SHP77 treated with DMSO at 0.1 percent for 48 hours (cell line): ENCODE data around the gene HUS1.

Experiments
- DNase-seq: peaks from one replicate; lab custom pipeline; 2025; lab: John Stamatoyannopoulos, UW

The HUS1 gene

DNA sequence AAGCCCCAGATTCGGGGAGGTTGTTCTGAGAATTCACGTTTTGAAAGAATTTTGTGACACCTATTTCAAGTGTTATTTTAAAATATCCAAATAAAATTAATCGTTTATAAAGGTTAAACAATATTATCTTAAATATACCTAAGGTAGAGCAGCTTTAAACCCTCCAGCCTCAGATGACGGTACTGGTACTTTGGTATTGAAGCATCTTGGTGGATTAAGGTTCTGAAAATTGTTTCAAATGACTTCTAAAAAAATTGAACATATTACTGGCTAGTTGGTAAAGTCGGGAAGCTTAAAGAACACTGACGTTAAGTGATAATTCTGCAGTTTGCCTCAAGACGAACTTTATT is 392 bp upstream of the HUS1 start:
- no peak for DNase-seq

DNA sequence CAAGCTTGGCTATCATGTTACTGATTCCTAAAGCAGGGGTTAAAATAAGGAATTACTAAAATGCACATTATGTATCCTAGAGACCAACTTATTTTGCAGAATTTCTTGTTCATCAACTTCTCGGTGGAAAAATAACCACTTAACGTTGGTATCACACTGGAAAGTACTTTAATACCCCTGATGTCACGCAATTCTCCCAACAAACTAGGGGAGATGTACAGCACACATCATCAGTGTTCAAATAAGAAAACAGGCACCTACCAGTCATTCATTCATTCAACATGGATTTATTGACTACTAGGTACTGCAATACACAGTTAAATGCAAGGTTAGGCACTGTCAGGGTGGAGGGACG is 648 bp downstream of the HUS1 start:
- no peak for DNase-seq

DNA sequence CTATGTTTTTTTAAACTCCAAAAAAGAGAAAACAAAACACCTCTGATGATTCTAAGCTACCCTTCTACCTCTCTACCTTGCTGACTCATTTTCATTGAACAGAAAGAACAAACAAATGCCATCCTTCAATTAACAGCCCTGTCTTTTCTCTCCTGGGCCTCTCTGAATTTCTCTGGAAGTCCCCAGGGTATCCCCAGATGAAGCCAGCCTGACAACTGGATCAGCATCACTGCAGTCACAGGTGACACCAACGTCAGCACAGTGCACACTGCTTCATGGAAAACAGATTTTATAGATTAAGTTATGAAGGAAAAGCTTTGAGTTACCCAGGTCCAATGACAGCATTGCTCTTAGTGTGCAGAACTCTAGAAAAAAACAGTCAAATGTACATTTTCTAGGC is 5.7 kb downstream of the HUS1 start:
- DNase-seq: no peak

DNA sequence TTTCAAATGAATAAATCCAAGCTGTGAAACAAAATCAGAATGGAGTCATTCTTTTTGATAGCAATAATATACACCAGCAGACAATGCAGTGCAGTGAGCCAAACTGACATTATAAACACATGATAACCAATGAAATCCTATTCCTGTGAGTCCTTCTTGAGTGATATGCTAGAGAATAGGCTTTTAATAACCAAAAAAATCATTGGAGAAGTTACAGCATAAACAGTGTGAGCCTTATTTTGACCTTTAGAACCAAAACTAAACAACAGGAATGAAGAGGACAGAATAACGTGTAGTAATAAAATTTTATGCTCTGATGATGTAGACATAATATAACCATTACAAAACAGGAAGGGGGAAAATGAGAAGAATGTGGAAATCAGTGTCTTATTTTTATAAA is 8.7 kb downstream of the HUS1 start:
- no peak for DNase-seq

DNA sequence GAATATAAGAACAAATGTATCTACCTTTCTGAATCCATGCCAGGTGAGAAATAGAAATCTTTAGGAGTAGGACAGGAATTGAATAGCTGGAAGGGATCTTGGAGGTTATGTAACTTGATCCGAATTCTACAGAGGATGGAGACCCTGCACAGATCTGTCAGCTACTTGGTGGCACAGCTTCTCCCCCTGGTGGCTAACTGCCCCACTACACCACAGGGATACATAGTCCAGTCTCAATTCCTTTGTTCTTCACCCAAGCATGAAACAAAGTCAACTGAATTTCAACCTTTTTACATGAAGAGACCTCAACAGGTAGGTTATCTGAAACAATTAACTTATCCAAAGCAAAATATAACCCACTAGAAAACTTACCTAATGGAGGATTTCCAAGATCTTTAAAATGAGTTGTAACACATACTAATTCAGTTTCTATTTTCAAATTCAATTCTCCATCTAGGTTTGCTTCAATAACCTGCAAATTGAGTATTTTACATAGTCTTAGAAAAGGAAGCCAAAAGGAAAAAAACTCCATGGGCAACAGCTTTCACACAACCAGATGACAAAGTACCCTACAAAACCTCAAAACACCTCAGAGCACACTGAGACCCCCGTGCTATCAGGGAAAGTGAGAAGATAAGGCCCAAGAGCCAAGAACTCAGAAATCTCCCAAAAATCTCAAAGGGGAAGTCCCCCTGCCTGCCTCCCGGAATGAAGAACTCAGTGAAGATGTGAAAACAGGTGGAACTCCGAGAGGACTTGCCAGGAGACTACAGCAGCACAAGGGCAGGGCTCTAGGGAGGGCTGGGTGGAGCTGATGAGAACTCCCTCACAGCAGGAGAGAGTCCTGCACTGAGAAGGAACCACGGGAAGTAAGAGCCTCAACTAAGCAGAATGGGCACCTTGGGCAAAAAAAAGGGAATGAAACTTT is 10.3 kb downstream of the HUS1 start:
- no peak for DNase-seq

DNA sequence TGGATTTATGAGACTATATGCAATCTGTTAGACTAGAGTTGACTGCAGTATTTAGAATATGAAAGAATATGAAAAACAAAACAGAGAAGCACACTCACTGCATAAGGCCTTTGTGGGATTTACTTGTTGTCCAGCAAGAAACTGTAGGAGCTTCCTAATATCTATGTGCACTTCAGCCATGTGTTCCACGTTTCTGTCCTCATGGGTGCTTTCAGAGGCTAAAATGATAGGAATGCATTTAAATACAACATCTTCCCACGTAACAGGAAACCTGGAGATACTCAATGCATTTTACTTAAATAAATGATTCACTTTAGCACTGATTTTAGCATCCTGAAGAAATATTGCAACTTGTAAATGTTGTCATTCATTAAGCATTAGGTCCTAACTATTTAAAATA is 11.7 kb downstream of the HUS1 start:
- DNase-seq: no peak

GRCh38 chr7:47967123-47967522 is 12.3 kb downstream of the HUS1 start:
- DNase-seq: no peak

DNA sequence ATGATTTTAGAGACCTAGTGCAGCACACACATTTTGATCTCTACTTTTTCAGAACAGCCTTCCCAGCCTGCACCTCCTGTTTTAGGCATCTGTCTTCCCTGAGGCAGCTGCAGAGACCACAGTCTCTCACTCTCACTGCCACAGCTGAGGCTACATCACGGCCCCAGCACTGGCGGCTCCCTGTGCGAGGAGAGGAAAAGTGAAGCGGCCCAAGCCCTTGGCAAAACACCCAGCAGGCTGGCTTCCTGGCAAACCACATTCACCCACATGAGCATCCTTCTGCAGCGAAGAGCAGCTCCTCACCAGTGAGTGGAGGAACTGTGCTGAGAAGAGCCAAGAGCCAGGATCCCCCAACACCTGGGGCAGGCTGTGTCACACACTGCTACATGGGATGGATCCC is 14.0 kb downstream of the HUS1 start:
- DNase-seq: no peak

- no peak for DNase-seq
These were observed 17.2 kb downstream of the HUS1 start for GRCh38 chr7:47962262-47962661.

DNA sequence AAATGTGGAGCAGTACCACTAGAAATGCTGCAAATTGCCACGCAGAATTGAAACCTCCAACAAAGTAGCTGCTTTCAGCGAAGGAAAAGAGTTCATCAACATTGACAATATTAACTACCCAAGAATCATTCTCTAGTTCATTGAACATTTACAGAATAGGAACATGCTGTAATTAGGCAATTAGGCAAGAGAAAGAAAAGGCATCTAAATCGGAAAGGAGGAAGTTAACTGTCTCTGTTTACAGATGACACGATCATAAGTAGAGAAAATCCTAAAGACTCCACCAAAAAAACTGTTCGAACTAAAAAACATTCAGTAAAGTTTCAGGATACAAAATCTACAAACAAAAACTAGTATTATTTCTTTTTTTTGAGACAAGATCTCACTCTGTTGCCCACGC is 22.3 kb downstream of the HUS1 start:
- no peak for DNase-seq

DNA sequence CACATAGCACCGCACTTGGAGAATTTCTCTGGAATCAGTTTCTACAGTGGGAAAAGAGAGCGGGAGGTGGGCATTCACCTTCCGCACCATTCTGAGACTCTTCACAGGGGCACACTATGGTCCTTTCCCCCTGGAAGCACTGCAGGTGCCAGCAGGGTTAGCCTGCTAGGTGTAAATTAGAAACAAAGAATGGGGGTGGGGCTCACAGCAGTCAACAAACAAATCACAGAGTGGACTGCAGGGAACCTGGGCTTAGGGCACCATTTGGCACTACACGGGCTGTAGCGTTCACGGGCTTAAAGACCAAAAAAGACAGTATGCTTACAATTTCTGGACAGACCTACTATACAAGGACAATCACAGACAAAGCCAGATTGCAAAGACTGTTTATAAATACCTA is 23.2 kb downstream of the HUS1 start:
- no peak for DNase-seq

DNA sequence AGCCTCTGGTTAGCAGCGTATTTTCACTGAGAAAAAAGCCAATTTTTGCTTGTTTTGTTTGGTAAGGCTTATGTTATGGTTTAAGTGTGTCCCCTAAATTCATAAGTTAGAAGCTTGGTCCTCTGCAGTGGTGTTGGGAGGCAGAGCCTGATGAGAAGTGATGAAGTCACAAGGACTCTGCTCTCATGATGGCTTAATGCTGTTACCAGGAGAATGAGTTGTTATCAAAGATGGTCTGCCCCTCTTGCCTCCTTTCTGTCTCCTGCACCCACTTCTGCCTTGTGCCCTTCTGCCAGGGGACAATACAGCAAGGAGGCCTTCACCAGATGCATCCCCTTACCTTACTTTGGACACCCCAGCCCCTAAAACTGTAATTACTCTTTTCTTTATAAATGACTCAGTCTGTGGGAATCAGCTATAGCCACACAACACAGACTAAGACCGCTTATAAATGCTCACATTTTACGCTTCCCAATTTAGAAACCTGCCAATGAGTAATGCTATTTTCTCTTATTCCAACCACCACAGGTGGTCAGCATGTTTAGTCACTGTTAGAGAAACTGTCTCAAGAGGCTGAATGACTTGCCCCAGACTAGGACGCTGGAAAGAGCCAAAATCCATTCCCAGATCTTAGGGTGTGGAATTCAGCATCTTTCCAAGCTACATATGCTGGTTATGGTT is 25.0 kb downstream of the HUS1 start:
- no peak for DNase-seq

DNA sequence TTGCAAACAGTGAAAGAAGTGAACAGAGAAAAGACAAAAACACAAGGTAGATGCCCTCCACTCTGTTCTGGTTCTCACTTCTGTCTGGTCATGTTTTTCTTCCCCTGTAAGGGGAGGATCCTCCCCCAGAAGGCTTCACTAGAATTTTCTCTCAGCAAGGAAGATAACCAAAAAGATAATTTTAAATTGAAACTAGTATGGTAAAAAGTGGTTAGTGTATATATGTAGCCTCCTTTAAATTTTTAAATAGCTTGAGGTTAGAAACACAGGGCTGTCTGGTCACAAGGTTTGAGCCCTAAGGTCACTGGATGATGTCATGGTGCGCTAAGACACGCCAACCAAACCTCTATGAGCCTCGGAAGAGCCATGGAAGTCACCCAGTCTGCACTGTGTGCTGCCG is 25.6 kb downstream of the HUS1 start:
- DNase-seq: no peak

DNA sequence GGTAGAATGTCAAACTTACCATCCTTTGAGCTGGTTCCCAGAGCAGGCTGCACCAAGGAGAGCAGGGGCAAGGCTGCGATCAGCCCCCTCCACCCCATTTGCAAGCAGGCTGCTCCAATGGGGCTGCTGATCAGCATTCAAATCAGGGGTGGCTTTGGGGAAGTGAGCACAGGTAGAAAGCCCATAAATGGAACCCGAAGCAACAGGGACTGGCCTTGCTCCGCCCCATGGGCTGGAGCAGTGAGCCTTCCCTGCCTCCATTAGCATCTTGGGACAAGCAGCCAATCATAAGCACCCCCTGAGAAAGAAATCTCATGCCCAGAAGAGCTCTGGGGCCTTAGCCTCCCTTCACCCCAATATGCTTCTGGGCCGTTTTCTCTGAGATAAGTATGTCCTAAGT is 27.2 kb downstream of the HUS1 start:
- no peak for DNase-seq

GRCh38 chr7:47951374-47951773 is 28.0 kb downstream of the HUS1 start:
- no peak for DNase-seq

DNA sequence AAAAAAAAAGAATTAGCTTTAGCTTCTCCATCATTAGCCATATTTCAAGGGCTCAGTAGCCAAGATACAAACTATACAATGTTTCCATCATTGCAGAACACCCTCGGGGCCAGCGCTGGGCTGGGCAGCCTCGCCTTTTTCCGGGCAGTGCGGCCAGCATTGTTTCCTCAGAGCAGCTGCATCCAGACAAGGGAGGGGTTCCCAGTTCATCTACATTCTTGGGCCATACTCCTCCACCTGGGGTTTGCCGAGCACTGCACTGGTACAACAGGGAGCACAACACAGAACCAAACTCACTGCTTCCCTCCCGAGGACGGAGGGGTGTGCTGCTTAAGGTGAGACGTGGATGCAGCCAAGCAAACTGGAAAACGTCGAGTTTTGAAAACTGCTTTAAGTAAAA is 28.7 kb downstream of the HUS1 start:
- no peak for DNase-seq

DNA sequence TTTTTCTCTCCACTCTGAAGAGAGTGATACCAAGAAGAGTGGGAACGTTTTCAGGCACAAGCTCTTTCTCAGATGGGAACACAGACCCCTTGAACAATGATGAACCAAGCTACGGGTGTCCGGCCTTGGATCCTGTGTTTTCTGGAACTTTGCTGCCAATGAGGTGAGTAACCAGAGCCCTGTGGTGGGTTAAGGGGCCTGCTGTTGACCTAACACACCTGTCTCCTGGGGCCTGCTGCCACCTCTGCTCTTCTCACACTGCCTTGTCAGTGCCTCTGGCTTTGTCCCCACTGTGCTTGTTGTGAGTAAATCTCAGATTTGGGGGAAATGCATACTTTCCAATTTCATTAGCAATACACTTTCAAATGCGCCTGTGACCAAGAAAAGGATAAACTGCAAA is 29.7 kb downstream of the HUS1 start:
- DNase-seq: no peak

GRCh38 chr7:47948141-47948790 is 31.1 kb downstream of the HUS1 start, which contains the start of gene PKD1L1:
TSS of gene PKD1L1 (minus strand) at chr7:47948466. CDS start at chr7:47948440, 26 bp downstream.
- DNase-seq: no peak

DNA sequence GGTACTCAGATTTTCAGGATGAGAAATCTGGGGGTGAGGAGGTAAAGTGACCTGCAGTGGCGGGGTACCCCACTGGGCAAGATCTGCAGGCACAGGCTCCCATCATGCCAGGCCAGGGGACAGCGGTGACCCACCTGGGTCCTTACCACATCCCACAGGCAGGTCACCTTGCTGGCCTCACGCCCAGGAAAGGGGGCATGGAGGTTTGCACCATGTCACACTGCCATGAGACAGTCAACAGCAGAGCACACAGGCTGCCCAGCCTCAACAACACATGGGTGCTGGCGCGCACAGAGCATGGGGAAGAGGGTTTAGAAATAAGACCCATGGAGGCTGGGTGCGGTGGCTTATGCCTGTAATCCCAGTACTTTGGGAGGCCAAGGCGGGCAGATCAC is 32.1 kb downstream of the HUS1 start:
- no peak for DNase-seq

DNA sequence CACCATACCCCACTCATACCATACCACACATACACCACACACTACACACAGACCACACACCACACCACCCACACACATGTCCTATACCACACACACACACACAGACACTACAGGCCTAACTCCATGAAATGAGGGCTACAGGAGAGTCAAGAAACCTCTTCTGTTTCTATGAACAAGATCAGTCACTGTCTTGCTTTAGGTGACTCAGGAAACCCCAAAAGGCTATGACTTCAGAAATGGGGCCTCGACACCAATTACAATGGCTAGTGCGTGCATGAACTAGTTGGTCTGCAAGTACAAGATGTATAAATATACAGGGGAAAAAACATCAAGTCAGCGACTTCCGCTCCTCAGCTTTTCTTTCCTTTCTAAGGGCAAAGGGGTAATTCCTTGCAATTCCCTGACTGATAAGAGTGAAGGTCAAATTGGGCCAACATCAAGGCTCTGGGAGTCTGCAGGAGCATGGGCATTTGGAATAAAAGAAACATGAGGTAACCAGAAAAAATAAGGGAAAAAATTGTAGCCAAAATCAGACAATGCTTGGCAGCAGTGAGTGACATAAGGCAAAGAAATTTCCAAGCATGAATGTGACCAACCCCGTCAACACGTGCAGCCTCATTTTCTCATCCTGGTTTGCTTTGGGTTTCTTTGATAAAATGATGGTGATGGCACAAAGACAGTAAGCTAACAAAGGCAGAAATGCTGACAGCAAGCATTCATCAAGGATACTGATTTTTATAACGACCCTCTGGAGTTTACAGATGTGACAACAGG is 32.6 kb downstream of the HUS1 start:
- DNase-seq: no peak

DNA sequence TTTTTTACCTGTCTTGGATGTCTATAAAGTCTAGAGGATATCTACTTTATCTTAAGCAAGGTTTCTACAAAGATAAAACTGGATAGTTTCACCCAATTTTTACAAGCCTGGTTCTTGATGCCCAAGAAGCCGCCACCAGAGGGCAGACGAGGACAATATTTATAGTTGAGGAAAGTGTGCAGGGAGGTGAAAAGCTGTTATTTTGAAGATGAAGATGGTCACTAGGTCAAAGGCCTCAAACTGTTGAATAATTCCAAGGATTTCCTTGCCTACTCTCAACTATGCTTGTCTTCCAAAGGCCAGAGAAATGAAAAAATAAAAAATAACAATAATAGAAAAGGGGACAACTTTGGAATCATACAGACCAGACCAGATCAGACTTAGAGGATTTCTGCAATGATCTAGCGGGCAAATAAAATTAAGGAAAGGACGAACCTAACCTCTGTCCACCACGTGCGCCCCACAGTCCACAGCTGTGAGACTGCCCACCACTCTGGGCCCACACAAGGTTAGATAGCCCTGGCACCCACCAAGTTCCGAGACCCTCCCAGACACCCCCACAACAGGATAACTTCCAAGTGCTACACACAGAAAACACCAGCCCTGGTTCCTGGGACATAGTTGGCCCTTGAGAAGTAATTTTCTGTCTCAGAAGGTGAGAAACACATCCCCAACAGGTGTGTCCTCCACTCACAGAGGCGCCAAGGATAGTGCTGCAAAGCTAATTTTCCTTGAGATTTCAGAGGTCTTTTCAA is 34.0 kb downstream of the HUS1 start:
- DNase-seq: peak; percentile 38
